Epithelial cell of proximal tubule (primary cell): Measurements from ENCODE around the gene RNF151. TPM values are rescaled to one million over a fixed set of nuclear protein-coding genes. Genes with fewer than 3 reads are reported as not detected.
A peak's percentile ranks its signal among the peaks of the same experiment; 100 is the strongest.

Experiments
- DNase-seq: peaks from one replicate; pipeline ENCODE4 v3.0.0-alpha.2; 2011; ENCODE audit warnings: low read depth
- H3K4me3 ChIP-seq: 2 replicates; pipeline ENCODE4 v1.5.1; 2011; ENCODE audit warnings: low read depth, mild to moderate bottlenecking, low read length
- total RNA-seq: library from RNA; depleted of rRNA; stranded (reverse); fragments of >200 nt; gene quantifications from 2 replicates; pipeline ENCODE4 v1.2.3, GENCODE V29; 2015
- TF ChIP-seq, protein P1 (sequence below): conservative IDR thresholded peaks from 2 replicates; pipeline ENCODE4 v1.5.1; 2012; ENCODE audit warnings: low read depth, mild to moderate bottlenecking, low read length

The RNF151 gene
- total RNA-seq, 1 donor from 2014 or later: not detected

DNA sequence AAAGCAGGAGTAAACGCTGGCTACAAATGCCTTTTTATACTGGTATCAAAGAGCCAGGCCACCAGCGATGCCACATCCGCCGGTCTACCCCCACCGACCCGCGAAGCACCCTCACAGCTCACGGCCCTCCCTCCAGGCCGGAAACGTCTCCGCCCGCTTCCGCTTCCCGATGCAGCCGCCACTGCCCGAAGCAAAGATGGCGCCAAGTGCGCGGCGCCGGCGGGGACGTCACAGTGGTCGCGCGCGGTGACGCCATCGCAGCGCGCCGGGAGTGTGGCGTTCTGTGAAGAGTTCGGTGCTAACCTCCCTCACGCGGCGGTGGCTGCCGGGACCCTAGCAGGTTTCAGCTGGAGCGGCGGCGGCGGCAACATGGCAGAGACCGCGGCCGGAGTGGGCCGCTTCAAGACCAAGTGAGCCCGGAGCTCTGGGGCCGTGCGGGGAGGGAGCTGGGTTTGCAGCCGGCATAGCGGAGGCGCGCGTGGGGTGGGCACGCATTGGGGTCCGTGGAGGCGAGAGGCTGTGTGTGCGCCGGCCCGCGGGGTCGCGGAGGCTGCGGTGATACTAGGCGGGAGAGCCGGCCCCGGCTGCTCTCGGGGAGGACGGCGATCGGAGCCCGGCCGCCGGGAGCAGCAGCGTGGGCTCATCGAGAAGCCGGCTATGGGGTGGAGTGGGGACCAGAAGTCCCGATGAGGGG is 5.3 kb downstream of the RNF151 start, which contains the start of gene TBL3:
Gene TBL3 (plus strand): TSS at position 258 of the 694 bp plus-strand sequence. CDS start 112 bp downstream, at position 370.
- peak within 1 kb of the TSS; percentile 68 for H3K4me3 ChIP-seq
- peak; percentile 49 for DNase-seq
- TF ChIP-seq, protein P1, sequence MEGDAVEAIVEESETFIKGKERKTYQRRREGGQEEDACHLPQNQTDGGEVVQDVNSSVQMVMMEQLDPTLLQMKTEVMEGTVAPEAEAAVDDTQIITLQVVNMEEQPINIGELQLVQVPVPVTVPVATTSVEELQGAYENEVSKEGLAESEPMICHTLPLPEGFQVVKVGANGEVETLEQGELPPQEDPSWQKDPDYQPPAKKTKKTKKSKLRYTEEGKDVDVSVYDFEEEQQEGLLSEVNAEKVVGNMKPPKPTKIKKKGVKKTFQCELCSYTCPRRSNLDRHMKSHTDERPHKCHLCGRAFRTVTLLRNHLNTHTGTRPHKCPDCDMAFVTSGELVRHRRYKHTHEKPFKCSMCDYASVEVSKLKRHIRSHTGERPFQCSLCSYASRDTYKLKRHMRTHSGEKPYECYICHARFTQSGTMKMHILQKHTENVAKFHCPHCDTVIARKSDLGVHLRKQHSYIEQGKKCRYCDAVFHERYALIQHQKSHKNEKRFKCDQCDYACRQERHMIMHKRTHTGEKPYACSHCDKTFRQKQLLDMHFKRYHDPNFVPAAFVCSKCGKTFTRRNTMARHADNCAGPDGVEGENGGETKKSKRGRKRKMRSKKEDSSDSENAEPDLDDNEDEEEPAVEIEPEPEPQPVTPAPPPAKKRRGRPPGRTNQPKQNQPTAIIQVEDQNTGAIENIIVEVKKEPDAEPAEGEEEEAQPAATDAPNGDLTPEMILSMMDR: no peak

DNA sequence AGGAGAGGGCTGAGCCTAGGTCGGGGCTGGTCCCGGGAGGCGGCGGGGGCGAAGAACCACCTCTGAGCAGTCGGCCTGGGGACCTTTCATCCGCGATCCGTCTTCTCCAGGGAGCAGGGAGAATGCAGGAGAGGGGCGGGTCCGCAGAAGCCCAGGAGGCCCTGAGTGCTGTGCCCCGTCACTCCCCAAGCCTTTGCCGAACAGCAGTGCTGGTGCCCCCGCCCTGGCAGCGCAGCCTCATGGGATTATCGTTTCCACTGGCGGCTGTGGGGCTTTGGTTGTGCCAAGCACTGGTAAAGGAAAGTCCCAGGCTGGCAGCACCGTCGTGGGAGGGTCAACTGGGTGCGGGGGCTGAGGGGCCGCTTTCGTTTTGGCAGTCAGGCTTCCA is 5.8 kb downstream of the RNF151 start:
- no peak for DNase-seq
- TF ChIP-seq, protein P1: no peak
- H3K4me3 ChIP-seq: peak overlapping the region; percentile 68

DNA sequence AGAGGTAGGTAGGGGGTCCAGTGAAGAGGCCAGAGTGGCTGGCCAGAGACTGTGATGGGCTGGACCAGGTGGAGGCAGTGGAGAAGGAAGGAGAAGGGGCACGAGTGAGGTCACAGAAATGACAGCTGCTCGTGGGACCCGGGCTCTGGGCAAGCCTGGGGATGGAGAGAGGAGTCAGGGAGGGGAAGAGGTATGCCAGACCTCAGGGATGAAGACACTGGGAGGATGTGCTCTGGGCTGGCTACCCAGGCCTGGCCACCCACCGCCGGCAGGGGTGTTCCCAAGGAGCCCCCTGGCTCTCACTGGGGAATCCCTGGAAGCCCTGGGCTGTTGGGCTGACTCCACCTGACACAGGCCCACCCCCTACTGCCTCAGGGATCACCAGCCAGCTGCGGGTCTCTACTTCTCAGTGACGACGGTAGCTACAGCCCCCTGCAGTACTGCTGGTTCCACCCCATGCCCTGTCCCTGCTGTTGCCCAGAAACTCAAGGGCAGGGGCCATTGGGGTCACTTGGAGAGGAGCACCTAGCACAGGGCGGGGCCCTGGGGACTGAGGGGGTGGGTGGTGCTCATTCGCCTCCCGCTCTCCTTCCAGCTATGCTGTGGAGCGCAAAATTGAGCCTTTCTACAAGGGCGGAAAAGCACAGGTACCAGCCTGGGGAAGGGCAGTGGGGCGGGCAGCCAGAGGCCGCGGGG is 7.0 kb downstream of the RNF151 start:
- no peak for DNase-seq
- TF ChIP-seq, protein P1: no peak
- no peak overlapping the region for H3K4me3 ChIP-seq

DNA sequence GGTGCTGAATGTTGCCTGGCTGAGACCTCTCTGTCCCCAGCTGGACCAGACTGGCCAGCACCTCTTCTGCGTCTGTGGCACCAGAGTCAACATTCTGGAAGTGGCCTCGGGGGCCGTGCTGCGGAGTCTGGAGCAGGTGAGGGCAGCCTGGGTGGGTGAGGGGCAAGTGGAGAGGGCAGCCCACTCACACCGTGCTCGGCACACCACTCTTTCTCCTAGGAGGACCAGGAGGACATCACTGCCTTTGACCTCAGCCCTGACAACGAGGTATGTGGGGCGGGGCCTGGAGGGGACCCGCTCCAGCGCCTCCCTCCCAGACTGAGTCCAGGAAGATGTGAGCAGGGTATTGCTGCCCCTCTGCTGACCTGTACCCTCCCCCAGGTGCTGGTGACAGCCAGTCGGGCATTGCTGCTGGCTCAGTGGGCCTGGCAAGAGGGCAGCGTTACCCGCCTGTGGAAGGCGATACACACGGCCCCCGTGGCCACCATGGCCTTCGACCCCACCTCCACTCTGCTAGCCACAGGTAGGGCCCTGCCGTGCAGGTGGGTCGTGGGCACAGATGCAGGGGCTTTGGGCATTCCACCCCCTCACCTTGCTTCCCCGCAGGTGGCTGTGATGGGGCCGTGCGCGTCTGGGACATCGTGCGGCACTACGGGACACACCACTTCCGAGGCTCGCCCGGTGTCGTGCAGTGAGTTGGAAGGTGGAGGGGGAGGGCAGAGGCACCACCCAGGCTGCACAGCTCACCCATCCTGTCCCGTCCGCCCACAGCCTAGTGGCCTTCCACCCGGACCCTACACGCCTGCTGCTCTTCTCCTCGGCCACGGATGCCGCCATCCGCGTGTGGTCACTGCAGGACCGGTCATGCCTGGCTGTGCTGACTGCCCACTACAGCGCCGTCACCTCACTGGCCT is 7.8 kb downstream of the RNF151 start:
- no peak for DNase-seq
- TF ChIP-seq, protein P1: no peak
- no peak overlapping the region for H3K4me3 ChIP-seq

DNA sequence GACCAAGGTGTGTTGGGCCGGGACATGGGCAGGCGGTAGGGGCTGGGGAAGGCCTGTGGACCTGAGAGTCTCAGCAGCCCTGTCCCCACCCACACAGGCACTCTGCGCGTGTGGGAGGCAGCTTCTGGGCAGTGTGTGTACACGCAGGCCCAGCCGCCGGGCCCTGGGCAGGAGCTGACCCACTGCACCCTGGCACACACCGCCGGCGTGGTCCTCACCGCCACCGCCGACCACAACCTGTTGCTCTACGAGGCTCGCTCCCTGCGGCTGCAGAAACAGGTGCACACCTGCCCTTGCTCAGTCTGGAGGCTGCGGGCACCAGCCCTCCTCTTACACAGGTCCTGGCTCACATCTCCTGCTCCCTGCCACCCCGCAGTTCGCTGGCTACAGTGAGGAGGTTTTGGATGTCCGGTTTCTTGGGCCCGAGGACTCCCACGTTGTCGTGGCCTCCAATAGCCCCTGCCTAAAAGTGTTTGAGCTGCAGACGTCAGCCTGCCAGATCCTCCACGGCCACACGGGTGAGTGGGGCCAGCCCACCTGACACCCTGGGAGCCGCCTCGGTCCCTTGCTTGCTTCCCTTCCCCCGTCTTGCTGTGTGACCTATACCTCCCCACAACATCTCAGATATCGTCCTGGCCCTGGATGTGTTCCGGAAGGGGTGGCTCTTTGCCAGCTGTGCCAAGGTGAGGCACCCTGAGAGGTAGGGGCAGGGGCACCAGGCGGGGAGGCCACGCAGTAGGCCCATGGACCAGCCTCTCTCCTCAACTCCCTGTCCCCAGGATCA is 9.0 kb downstream of the RNF151 start:
- DNase-seq: no peak
- TF ChIP-seq, protein P1: no peak
- H3K4me3 ChIP-seq: no peak overlapping the region

DNA sequence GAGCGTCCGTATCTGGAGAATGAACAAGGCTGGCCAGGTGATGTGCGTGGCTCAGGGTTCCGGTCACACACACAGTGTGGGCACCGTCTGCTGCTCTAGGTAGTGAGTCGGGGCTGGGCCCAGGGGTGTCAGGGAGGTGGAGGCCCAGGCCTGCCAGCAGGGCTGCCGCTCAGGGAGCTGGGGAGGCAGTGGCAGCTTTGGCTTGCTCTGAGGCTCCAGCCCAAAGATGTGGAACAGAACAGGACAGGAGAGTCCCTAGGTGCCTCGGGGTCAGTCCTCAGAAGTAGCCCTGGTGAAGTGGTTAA is 9.5 kb downstream of the RNF151 start:
- no peak overlapping the region for H3K4me3 ChIP-seq
- TF ChIP-seq, protein P1: no peak
- DNase-seq: no peak
